OCI-LY3 (cell line): ENCODE results near the gene STPG4.

Experiments
- H2AFZ ChIP-seq: fragments of 200-600, 300-600 bp; shearing (Covaris generic); 2 replicates; pipeline ENCODE4 v1.6.0; 2014; ENCODE audit warnings: antibody characterized with exemption, low read depth, low read length
- H3K27ac ChIP-seq: fragments of 200-600, 300-600 bp; sonication (generic); 2 replicates; pipeline ENCODE4 v1.5.1; 2014; ENCODE audit warnings: mild to moderate bottlenecking, low read length, moderate library complexity, mixed read lengths
- H3K27me3 ChIP-seq: fragments of 200-600, 300-600 bp; sonication (generic); 2 replicates; pipeline ENCODE4 v1.6.1; 2014; ENCODE audit warnings: low read depth, low read length, mixed read lengths
- H3K36me3 ChIP-seq: fragments of 200-600, 300-600 bp; sonication (generic); replicated peaks from 2 replicates; pipeline ENCODE3; 2014; ENCODE audit warnings: low read depth, low read length, mixed read lengths
- H3K4me1 ChIP-seq: fragments of 300-600, 200-600 bp; sonication (generic); 2 replicates; pipeline ENCODE4 v1.6.1; 2014; ENCODE audit warnings: low read length, mixed read lengths
- H3K4me2 ChIP-seq: fragments of 200-600, 300-600 bp; sonication (generic); 2 replicates; pipeline ENCODE4 v1.6.1; 2014; ENCODE audit warnings: low read length, mixed read lengths
- H3K4me3 ChIP-seq: fragments of 300-600, 200-600 bp; sonication (generic); 2 replicates; pipeline ENCODE4 v1.5.1; 2014; ENCODE audit warnings: antibody characterized with exemption, mild to moderate bottlenecking, low read length, moderate library complexity
- H3K79me2 ChIP-seq: fragments of 300-600, 200-600 bp; shearing (Covaris generic); 2 replicates; pipeline ENCODE4 v1.6.1; 2014; ENCODE audit warnings: mild to moderate bottlenecking, low read length, mixed read lengths
- H3K9ac ChIP-seq: fragments of 300-600, 200-600 bp; shearing (Covaris generic); 2 replicates; pipeline ENCODE4 v1.6.0; 2014; ENCODE audit warnings: mild to moderate bottlenecking, low read length, moderate library complexity
- H3K9me3 ChIP-seq: fragments of 200-600, 300-600 bp; shearing (Covaris generic); 2 replicates; pipeline ENCODE4 v1.6.1; 2014; ENCODE audit warnings: low read length, mixed read lengths; ENCODE audit not compliant: insufficient read depth
- H4K20me1 ChIP-seq: fragments of 200-600, 300-600 bp; sonication (generic); 2 replicates; pipeline ENCODE4 v1.6.1; 2016; ENCODE audit warnings: low read length, mixed read lengths; ENCODE audit not compliant: insufficient read depth
- EZH2phosphoT487 ChIP-seq: fragments of 200-600 bp; shearing (Covaris generic); IDR thresholded peaks from 2 replicates; pipeline ENCODE4 v1.6.1; 2018; ENCODE audit warnings: antibody characterized with exemption, mixed run types, low read depth
- TF ChIP-seq, protein P1 (sequence below): fragments of 200-600, 300-600 bp; sonication (generic); IDR thresholded peaks from 2 replicates; pipeline ENCODE4 v1.5.1; 2014; ENCODE audit warnings: antibody characterized with exemption, low read length, low read depth

Gene STPG4

GRCh38 chr2:47051562-47051961, 103.5 kb downstream of the STPG4 start:
- Histone ChIP-seq H3K4me2 (no peak overlapping the region), H3K9me3 (no peaks in the 10 kb centered on the region), H3K27me3 (no peaks in the 10 kb centered on the region), H3K4me1 (no peaks in the 10 kb centered on the region), H4K20me1 (no peaks in the 10 kb centered on the region), H3K9ac (no peak overlapping the region), H3K79me2 (no peaks in the 10 kb centered on the region), H3K4me3 (no peak overlapping the region), H2AFZ (no peak overlapping the region), H3K27ac (no peak overlapping the region), H3K36me3 (peaks cover 32% of the 10 kb centered on the region)
- TF ChIP-seq, protein P1, sequence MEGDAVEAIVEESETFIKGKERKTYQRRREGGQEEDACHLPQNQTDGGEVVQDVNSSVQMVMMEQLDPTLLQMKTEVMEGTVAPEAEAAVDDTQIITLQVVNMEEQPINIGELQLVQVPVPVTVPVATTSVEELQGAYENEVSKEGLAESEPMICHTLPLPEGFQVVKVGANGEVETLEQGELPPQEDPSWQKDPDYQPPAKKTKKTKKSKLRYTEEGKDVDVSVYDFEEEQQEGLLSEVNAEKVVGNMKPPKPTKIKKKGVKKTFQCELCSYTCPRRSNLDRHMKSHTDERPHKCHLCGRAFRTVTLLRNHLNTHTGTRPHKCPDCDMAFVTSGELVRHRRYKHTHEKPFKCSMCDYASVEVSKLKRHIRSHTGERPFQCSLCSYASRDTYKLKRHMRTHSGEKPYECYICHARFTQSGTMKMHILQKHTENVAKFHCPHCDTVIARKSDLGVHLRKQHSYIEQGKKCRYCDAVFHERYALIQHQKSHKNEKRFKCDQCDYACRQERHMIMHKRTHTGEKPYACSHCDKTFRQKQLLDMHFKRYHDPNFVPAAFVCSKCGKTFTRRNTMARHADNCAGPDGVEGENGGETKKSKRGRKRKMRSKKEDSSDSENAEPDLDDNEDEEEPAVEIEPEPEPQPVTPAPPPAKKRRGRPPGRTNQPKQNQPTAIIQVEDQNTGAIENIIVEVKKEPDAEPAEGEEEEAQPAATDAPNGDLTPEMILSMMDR, result no peak
- no peak for TF ChIP-seq EZH2phosphoT487

GRCh38 chr2:47050762-47051161, 104.3 kb downstream of the STPG4 start:
- TF ChIP-seq, protein P1, result no peak
- TF ChIP-seq EZH2phosphoT487, result no peak
- Histone ChIP-seq H3K4me1 (no peaks in the 10 kb centered on the region), H3K36me3 (peaks cover 40% of the 10 kb centered on the region)

GRCh38 chr2:47050021-47050760, 104.9 kb downstream of the STPG4 start:
- TF ChIP-seq EZH2phosphoT487, result no peak
- TF ChIP-seq, protein P1, result no peak
- Histone ChIP-seq H3K4me1 (no peaks in the 10 kb centered on the region), H3K79me2 (no peaks in the 10 kb centered on the region), H3K4me3 (no peak overlapping the region), H3K9me3 (no peaks in the 10 kb centered on the region), H4K20me1 (no peaks in the 10 kb centered on the region), H3K27me3 (no peaks in the 10 kb centered on the region), H3K9ac (no peak overlapping the region), H3K27ac (no peak overlapping the region), H3K4me2 (no peak overlapping the region), H2AFZ (no peak overlapping the region), H3K36me3 (peaks cover 43% of the 10 kb centered on the region)

More at GRCh38 chr2:47050762-47051161, 104.3 kb downstream of the STPG4 start:
- Histone ChIP-seq H3K9ac (no peak overlapping the region), H3K4me3 (no peak overlapping the region), H3K27ac (no peak overlapping the region), H2AFZ (no peak overlapping the region), H3K27me3 (no peaks in the 10 kb centered on the region), H4K20me1 (no peaks in the 10 kb centered on the region), H3K4me2 (no peak overlapping the region), H3K9me3 (no peaks in the 10 kb centered on the region), H3K79me2 (no peaks in the 10 kb centered on the region)

DNA sequence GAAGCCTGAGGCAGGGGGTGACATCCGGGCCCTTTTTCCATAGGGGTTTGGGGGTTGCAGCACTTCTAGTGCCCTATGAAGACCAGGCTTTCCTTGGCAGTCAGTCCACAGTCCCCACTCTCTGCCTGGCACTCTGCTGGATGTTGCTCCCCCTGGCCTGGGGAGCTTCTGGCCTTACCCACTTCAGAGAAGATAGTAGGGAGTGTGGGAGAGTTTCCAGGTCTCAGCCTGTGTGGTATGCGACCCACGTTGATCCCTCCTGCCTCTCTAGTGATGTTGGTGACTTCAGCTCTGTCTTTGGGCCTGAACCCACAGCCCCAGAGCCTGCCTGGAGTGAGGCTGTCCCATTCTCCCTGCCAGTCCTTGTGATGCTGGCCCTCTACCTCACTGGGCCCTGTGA, 105.6 kb downstream of the STPG4 start:
- Histone ChIP-seq H3K9me3 (no peaks in the 10 kb centered on the region), H4K20me1 (no peaks in the 10 kb centered on the region), H2AFZ (no peak overlapping the region), H3K79me2 (no peaks in the 10 kb centered on the region), H3K36me3 (peaks cover 43% of the 10 kb centered on the region), H3K9ac (no peak overlapping the region), H3K4me2 (no peak overlapping the region), H3K27ac (no peak overlapping the region), H3K4me3 (no peak overlapping the region), H3K4me1 (no peaks in the 10 kb centered on the region), H3K27me3 (no peaks in the 10 kb centered on the region)
- TF ChIP-seq, protein P1, result no peak
- TF ChIP-seq EZH2phosphoT487, result no peak
